GM19025 (cell line): ENCODE results near the gene EBF4.
"Not testable (repeated sequence)": the region's sequence is repeated elsewhere in the genome, so short reads cannot be mapped to it uniquely, and the experiment has no call there.

Source experiments
- ATAC-seq: cut with Tn5 transposase; IDR thresholded peaks from one replicate; pipeline ENCODE4 v1.9.1; 2021; ENCODE audit warnings: mild to moderate bottlenecking, low read depth, moderate library complexity; ENCODE audit not compliant: unreplicated experiment

The EBF4 gene

DNA sequence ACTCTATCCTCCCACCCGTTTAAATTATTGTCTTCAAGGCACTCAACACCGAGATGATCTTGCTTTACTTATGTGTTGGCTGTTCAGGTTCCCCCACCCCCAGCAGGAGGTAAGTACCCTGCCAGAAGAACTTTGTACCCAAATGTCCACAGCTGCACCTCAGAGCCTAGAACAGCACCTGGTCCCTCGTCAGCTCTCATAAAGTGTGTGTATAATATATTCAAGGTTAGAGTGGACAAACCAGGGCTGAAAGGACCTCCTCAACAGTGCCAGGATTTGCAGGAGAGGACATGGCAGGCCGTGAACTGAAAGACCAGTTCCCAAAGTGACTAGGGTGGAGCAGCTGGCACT, 113.7 kb downstream of the EBF4 start:
- ATAC-seq = no peak

GRCh38 chr20:2807019-2807418, 114.4 kb downstream of the EBF4 start:
- ATAC-seq = no peak

- not testable (repeated sequence) for ATAC-seq
These were observed 115.3 kb downstream of the EBF4 start for GRCh38 chr20:2807929-2808328.

- ATAC-seq = no peak
These were observed 117.1 kb downstream of the EBF4 start for GRCh38 chr20:2809690-2810089.
